Endothelial cell of umbilical vein (primary cell): ENCODE measurements around the gene ZNF460. TPM values are rescaled to one million over a fixed set of nuclear protein-coding genes. Genes with fewer than 3 reads are reported as not detected.

Experiments
- BruUV-seq: library from RNA; stranded (reverse); fragments of 400-500 nt; replicated peaks from 2 replicates; lab custom pipeline; 2021; lab: Mats Ljungman, UMichigan
- CTCF ChIA-PET: fragments of 300-600, 350-600 bp; sonication (Branson Sonifier 250); formaldehyde crosslinking; loops from one replicate; lab custom pipeline; 2021; ENCODE audit warnings: antibody characterized with exemption, inconsistent platforms; lab: Charles Lee
- POLR2A ChIA-PET: fragments of 300-600, 350-600 bp; sonication (Branson Sonifier 250); formaldehyde crosslinking; loops from one replicate; lab custom pipeline; 2021; ENCODE audit warnings: antibody characterized with exemption, inconsistent platforms; lab: Charles Lee
- DNase-seq: peaks from one replicate; pipeline ENCODE4 v3.0.0-alpha.2; 2011; ENCODE audit warnings: low read depth, low spot score
- FAIRE-seq: peaks from 2 replicates; lab custom pipeline; 2011; peaks lifted over from hg19 to GRCh38; lab: Jason Lieb, UNC
- H2AFZ ChIP-seq: 2 replicates; pipeline ENCODE4 v1.6.0; 2012; ENCODE audit warnings: low read depth, low read length, control low read depth, inconsistent platforms
- H3K27ac ChIP-seq: 2 replicates; pipeline ENCODE4 v1.5.1; 2011; ENCODE audit warnings: low read depth, mild to moderate bottlenecking, control low read depth, low read length, moderate library complexity; ENCODE audit not compliant: insufficient read depth
- H3K27me3 ChIP-seq, 2 experiments: 2 replicates each; pipeline versions ENCODE4 v1.6.0 to v1.6.1; 2011; ENCODE audit warnings: low read length in 2 of 2, mixed read lengths in 1 of 2; ENCODE audit not compliant: control insufficient read depth in 2 of 2, insufficient read depth in 2 of 2
- H3K36me3 ChIP-seq, 2 experiments: 2 replicates in 1 of 2; 3 replicates in 1 of 2; pipeline ENCODE4 v1.5.1; 2011; ENCODE audit warnings: low read length in 2 of 2, mild to moderate bottlenecking in 1 of 2, moderate library complexity in 1 of 2; ENCODE audit not compliant: control insufficient read depth in 2 of 2, insufficient read depth in 2 of 2; ENCODE audit errors: extremely low read depth in 1 of 2
- H3K4me1 ChIP-seq: 3 replicates; pipeline ENCODE4 v1.5.1; 2011; ENCODE audit warnings: mild to moderate bottlenecking, low read length; ENCODE audit not compliant: control insufficient read depth, insufficient read depth; ENCODE audit errors: extremely low read depth
- H3K4me2 ChIP-seq: 2 replicates; pipeline ENCODE4 v1.6.1; 2011; ENCODE audit warnings: low read length, control low read depth, mixed read lengths; ENCODE audit not compliant: insufficient read depth
- H3K4me3 ChIP-seq, 3 experiments: fragments of 200-600 bp in 1 of 3; sonication (generic), shearing (Covaris generic) in 1 of 3; replicated peaks in 1 of 3; 2 replicates each; pipeline ENCODE4 v1.5.1; 2011 to 2016; ENCODE audit warnings: control low read depth in 3 of 3, low read length in 3 of 3, mild to moderate bottlenecking in 2 of 3, inconsistent platforms in 1 of 3, low read depth in 1 of 3, moderate library complexity in 1 of 3; ENCODE audit not compliant: insufficient read depth in 1 of 3
- H3K79me2 ChIP-seq: 2 replicates; pipeline ENCODE4 v1.6.0; 2012; ENCODE audit warnings: low read length, inconsistent platforms; ENCODE audit not compliant: control insufficient read depth, insufficient read depth
- H3K9ac ChIP-seq: replicated peaks from 2 replicates; pipeline ENCODE3; 2011; ENCODE audit warnings: low read length, control low read depth; ENCODE audit not compliant: insufficient read depth; ENCODE audit errors: extremely low read depth
- H3K9me1 ChIP-seq: replicated peaks from 3 replicates; pipeline ENCODE4 v1.6.0; 2011; ENCODE audit warnings: mild to moderate bottlenecking, low read length; ENCODE audit not compliant: control insufficient read depth, insufficient read depth; ENCODE audit errors: extremely low read depth
- H3K9me3 ChIP-seq: replicated peaks from 2 replicates; pipeline ENCODE4 v1.5.1; 2012; ENCODE audit warnings: low read length, inconsistent platforms; ENCODE audit not compliant: control insufficient read depth, insufficient read depth
- H4K20me1 ChIP-seq: replicated peaks from 2 replicates; pipeline ENCODE3; 2011; ENCODE audit warnings: mild to moderate bottlenecking, low read length; ENCODE audit not compliant: control insufficient read depth, insufficient read depth; ENCODE audit errors: extremely low read depth
- EZH2 ChIP-seq: IDR thresholded peaks from 2 replicates; pipeline ENCODE4 v1.6.1; 2012; ENCODE audit warnings: borderline replicate concordance, low read depth, mild to moderate bottlenecking, moderate library complexity, low read length, inconsistent platforms; ENCODE audit not compliant: severe bottlenecking
- GATA2 ChIP-seq: IDR thresholded peaks from 2 replicates; pipeline ENCODE4 v1.7.0; 2011; ENCODE audit warnings: low read depth, mild to moderate bottlenecking, moderate library complexity, mixed read lengths, low read length; ENCODE audit not compliant: insufficient read length, insufficient read depth
- JUN ChIP-seq: IDR thresholded peaks from 2 replicates; pipeline ENCODE4 v1.6.1; 2011; ENCODE audit warnings: borderline replicate concordance, low read depth; ENCODE audit not compliant: insufficient read length, insufficient read depth
- MYC ChIP-seq: IDR thresholded peaks from one replicate; pipeline ENCODE4 v1.6.1; 2011; ENCODE audit warnings: mild to moderate bottlenecking, low read depth, low read length
- POLR2AphosphoS5 ChIP-seq: IDR thresholded peaks from 2 replicates; pipeline ENCODE4 v1.6.1; 2012; ENCODE audit warnings: low read depth, mild to moderate bottlenecking, control low read depth, low read length, moderate library complexity; ENCODE audit not compliant: insufficient read depth
- dilution Hi-C: fragments of 300-500 bp; cut with MboI; formaldehyde crosslinking; loops from one replicate; pipeline ENCODE4 v1.15.0; 2019; ENCODE audit warnings: low sequenced_read_pairs; ENCODE audit not compliant: extremely low pct_ligation_motif_present
- intact Hi-C: fragments of 100-400 bp; cut with micrococcal nuclease; formaldehyde crosslinking; loops from one replicate; pipeline ENCODE4 v1.10.0; 2022
- polyA plus RNA-seq, 4 experiments: library from polyadenylated mRNA; depleted of rRNA in 3 of 4; stranded (reverse) in 3 of 4; unstranded in 1 of 4; fragments of >200 nt; gene quantifications; 2 replicates each; pipeline versions ENCODE4 v1.2.1 to v1.2.3, GENCODE V29; 2011 to 2012; ENCODE audit warnings: missing spikeins in 1 of 4
- total RNA-seq: library from RNA; stranded (reverse); gene quantifications from 2 replicates; pipeline ENCODE4 v1.2.3, GENCODE V29; 2021
- TF ChIP-seq, protein P1 (sequence below), 2 donors: IDR thresholded peaks; 1 replicate in 1 of 2; 2 replicates in 1 of 2; pipeline ENCODE4 v1.5.1; 2011; ENCODE audit warnings: low read length in 2 of 2, mild to moderate bottlenecking in 2 of 2, moderate library complexity in 2 of 2, control low read depth in 1 of 2, inconsistent platforms in 1 of 2, low read depth in 1 of 2; ENCODE audit not compliant: insufficient read depth in 1 of 2; ENCODE audit errors: extremely low read depth in 1 of 2

ZNF460 gene
- total and polyA plus RNA-seq, 2 donors (not counting 3 experiments of a cell fraction or from before 2014, with no cell fraction given), result 4.5 to 26.9 TPM

DNA sequence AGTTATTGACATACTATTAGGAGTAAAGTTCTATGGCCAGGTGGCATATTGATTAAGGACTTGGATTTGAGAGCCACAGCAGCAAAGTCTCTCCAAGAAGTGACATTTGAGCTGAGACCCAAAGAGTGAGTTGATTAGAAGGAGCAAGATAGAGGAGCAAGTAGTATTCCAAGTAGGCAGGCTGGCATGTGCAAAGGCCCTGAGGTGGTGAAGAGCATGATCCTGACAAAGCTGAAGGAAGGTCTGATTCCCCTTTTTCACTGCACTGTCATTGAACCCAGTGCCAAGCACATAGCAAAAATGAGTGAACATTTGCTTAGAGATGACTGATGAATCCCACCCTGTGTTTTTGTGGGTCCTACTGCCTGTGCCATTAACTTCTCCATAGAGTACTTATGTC is 44.7 kb downstream of the ZNF460 start:
- Histone ChIP-seq H3K9me1 (no peaks in the 10 kb centered on the region), H3K9me3 (peaks cover 7% of the 10 kb centered on the region), H3K9ac (no peak overlapping the region), H3K4me1 (peaks cover 6% of the 10 kb centered on the region), H3K36me3 (peaks cover 11 to 39% of the 10 kb centered on the region in 2 experiments), H3K4me3 (no peak overlapping the region), H4K20me1 (no peaks in the 10 kb centered on the region), H3K79me2 (peaks cover 24% of the 10 kb centered on the region), H3K27me3 (no peaks in the 10 kb centered on the region), H3K27ac (no peak overlapping the region), H3K4me2 (no peak overlapping the region), H2AFZ (no peak overlapping the region)
- DNase-seq (no peak), FAIRE-seq (no peak)
- ChIA-PET CTCF (no interaction called here), POLR2A (no interaction called here)
- BruUV-seq, result no TSS peak
- dilution Hi-C loops, result no loop called here
- intact Hi-C loops, result loop anchor here (5.0 kb wide), 1 partner anchor 43 kb away; the partner anchor contains the start of gene ZNF460
- TF ChIP-seq, protein P1, sequence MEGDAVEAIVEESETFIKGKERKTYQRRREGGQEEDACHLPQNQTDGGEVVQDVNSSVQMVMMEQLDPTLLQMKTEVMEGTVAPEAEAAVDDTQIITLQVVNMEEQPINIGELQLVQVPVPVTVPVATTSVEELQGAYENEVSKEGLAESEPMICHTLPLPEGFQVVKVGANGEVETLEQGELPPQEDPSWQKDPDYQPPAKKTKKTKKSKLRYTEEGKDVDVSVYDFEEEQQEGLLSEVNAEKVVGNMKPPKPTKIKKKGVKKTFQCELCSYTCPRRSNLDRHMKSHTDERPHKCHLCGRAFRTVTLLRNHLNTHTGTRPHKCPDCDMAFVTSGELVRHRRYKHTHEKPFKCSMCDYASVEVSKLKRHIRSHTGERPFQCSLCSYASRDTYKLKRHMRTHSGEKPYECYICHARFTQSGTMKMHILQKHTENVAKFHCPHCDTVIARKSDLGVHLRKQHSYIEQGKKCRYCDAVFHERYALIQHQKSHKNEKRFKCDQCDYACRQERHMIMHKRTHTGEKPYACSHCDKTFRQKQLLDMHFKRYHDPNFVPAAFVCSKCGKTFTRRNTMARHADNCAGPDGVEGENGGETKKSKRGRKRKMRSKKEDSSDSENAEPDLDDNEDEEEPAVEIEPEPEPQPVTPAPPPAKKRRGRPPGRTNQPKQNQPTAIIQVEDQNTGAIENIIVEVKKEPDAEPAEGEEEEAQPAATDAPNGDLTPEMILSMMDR (IDR thresholded peaks at IDR 0.05; ENCODE audit: extremely low read depth in 1 of 2, insufficient read depth in 1 of 2, low read depth in 1 of 2, low read length in 2 of 2), result no peak
- TF ChIP-seq EZH2 (no peak), MYC (no peak), POLR2AphosphoS5 (no peak), JUN (no peak)

DNA sequence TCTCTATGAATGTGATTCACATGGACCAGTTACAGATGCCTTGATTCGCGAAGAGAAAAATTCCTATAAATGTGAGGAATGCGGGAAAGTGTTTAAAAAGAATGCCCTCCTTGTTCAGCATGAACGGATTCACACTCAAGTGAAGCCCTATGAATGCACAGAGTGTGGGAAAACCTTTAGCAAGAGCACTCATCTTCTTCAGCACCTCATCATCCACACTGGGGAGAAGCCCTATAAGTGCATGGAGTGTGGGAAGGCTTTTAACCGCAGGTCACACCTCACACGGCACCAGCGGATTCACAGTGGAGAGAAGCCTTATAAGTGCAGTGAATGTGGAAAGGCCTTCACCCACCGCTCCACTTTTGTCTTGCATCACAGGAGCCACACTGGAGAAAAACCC is 47.7 kb downstream of the ZNF460 start:
- FAIRE-seq, result no peak

More for the DNA sequence above, 47.7 kb downstream of the ZNF460 start:
- no peak overlapping the region for H3K4me2 ChIP-seq
- dilution Hi-C loops (no loop called here), intact Hi-C loops (no loop called here)
- no peak overlapping the region for H3K27ac ChIP-seq
- CTCF ChIA-PET, result no interaction called here
- no peaks in the 10 kb centered on the region for H3K4me1 ChIP-seq
- no peak overlapping the region for H3K9ac ChIP-seq
- H3K4me3 ChIP-seq, result no peak overlapping the region
- no peak for DNase-seq
- peaks cover 7% of the 10 kb centered on the region for H3K9me3 ChIP-seq
- no peak overlapping the region for H2AFZ ChIP-seq
- peaks cover 11 to 39% of the 10 kb centered on the region in 2 experiments for H3K36me3 ChIP-seq
- H3K79me2 ChIP-seq, result peaks cover 2% of the 10 kb centered on the region
- no TSS peak for BruUV-seq
- H4K20me1 ChIP-seq, result no peaks in the 10 kb centered on the region
- POLR2A ChIA-PET, result no interaction called here
- TF ChIP-seq EZH2 (no peak), GATA2 (no peak)
- no peaks in the 10 kb centered on the region for H3K9me1 ChIP-seq
- no peaks in the 10 kb centered on the region for H3K27me3 ChIP-seq
